ENCODE measurements around the gene TRPV4.
A peak's percentile ranks its signal among the peaks of the same experiment; 100 is the strongest.

The TRPV4 gene

DNA sequence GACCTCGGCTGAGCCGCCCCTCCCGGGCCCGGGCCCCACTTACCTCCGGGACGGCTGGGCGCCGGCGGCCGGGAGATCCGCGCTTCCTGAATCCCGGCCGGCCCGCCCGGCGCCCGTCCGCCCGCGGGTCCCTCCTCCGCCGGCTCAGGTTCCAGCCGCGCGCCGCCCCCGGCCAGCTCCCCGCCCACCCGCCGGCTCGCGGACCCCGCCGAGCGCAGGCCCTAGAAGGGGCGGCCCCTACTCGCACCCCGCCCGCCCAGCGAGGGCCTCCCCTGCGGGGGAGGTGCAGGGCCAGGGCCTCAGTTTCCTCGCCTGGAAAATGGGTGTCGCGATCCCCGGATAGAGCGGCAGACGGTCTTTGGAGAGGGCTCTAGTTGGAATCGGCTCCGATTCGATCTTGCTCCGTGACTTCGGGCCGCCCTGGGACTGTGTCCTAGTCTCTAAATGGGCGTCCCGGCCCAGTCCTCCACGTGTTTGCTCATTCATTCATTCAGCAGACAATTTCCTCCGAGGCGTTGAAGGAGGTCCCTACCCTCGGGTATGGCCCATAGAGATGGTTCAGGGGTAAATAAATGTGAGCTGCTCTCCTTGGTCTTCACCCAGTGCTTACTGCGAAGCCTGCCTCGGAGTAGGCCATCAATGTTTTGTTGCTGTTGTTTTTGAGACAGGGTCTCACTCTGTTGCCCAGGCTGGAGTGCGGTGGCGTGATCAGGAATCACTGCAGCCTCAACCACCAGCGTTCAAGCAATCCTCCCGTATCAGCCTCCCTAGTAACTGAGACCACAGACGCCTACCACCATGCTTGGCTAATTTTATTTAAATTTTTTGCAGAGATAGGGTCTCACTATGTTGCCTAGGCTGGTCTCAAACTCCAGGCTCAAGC is at the start of gene TRPV4:
Gene TRPV4, minus strand, starts transcription at position 92 of the 883 bp plus-strand sequence. CDS start 18,602 bp downstream, outside the sequence.
- no peak for DNase-seq (ENCODE audit: low read depth)
- H3K4me3 ChIP-seq (ENCODE audit: low read depth, low read length) = peak within 1 kb of the TSS; percentile 58

DNA sequence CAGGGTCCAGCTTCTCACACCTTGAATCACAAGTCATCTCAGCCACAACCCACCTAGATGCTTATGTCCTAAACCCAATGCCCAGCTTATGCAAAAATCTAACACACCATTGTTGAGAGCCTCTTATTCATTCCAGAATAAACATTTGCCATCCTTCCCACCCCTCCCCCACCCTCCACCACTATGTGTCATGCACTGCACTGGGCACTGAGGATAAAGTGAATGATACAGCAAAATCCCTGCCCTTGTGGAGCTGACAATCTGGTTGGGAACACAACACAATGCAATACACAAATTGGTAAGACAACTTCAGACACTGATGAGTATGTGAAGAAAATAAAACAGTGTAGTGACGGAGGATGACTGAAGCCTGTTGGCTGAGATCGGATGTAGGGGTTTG is 48.6 kb upstream of the TRPV4 start:
- no peak overlapping the region for H3K4me3 ChIP-seq (ENCODE audit: low read depth, low read length)
- DNase-seq (ENCODE audit: low read depth) = no peak

DNA sequence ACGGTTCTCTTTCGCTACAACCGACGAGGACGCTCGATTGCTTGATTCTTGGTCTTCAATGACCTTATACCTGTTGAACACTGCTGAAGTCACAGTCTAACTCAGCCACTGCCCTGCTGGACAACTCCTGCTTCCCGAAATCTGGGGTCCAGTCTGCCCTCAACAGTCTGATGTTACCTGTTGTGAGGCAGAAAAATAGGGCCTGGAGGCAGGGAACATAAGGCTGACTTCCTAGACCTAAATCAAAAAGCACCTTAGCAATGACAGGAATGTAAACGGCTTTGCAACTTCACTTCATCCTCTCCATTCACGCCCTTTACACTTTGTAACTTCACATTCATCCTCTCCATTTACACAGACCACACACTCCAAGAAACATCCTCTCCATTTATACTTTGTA is 47.7 kb upstream of the TRPV4 start:
- no peak for DNase-seq (ENCODE audit: low read depth)
- peak overlapping the region; percentile 60 for H3K4me3 ChIP-seq (ENCODE audit: low read depth, low read length)

DNA sequence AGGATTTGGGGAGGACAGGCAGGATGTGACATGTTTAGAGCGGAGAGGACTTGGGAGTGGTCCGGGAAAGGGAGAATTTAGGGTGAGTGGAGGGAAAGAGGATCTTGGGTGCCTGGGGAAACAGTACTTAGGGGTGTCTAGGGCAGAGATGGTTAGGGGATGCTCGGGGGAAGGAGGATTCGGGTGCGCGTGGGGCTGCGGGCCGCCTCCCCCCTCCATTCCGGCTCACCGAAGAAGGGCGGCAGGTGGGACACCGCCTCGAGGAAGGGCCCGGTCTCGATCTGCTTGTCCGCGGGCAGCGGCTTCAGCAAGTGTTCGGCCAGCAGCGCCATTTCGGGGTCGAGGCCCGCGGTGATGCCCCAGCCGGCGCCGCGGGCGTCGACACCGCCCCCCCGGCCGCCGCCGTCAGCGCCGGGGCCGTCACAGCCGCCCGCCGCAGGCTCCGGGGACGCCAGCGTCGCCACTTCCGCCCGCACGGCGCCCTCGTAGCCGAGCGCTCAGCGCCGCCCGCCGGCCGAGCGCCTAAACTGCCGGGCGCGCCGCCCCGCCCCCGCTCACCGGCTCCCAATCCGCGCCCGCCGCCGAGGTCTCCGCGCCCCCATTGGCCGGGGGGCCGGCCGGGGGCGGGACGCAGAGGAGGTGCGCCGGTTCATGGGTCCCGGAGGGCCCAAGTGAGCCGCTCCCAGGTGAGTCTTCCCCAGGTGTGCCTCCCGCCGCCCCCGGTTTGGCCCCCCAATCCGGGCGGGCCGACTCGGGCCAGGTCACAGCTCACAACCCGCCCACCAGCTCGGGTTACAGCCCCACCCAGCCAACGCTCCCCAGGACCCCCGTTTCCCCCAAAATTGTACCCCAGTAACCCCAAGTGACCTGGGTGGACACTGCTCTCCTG is 47.1 kb upstream of the TRPV4 start, which contains the start of gene GLTP:
Gene GLTP, minus strand, starts transcription at position 499 of the 889 bp plus-strand sequence. Its CDS starts 167 bp downstream, at position 332.
- no peak for DNase-seq (ENCODE audit: low read depth)
- peak within 1 kb of the TSS; percentile 60 for H3K4me3 ChIP-seq (ENCODE audit: low read depth, low read length)

DNA sequence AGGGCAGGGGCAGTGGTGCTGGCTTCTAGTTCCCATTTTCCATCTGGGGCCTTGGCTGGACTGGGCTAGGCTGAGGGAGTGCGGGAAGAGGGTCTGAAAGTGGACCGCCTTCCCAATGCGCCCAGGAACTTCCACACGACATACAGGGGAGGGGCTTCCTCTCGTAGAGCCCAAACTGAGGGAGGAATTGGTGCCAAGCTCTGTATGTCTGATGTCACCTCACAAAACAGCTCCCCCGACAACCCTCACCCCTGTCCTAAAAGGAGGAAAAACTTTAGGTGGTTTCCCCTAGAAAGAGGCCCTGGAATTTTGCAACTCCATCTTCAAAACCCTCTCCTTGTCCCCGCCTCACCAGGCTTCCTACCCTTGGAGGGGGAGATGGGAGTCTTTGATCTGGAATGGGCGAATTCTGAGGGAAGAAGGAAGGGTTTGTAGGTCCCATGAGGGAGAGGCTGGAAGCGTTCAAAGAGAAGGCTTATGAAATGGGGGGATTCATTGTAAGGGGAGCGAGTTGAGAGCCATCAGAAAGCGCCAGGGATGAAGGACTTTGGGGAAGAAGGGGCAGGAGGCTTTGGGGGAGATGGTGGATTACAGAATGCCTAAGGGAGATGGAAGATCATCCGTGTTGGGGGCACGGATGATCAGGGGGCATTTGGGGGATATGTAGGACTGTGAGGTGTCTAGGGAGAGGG is 46.3 kb upstream of the TRPV4 start:
- DNase-seq (ENCODE audit: low read depth) = no peak

DNA sequence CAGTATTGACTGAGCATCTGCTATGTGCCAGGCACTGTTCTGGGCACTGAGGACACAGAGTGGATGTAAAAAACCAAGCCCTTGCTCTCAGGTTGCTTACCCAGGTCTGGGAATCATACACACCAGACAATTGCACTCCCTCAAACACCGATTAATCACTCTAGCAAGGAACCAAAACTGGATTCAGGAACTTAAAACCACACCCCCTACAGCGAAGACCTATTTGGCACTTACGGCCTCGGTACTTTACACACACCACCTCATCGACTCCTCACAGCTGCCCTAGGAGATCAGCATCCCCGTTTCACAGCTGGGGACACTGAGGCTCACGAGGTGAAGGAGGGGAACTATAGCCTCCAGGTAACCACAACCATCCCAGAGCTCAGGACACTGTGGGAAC is 45.6 kb upstream of the TRPV4 start:
- peak overlapping the region; percentile 60 for H3K4me3 ChIP-seq (ENCODE audit: low read depth, low read length)
- DNase-seq (ENCODE audit: low read depth) = no peak

More for the DNA sequence above, 46.3 kb upstream of the TRPV4 start:
- peak overlapping the region; percentile 60 for H3K4me3 ChIP-seq (ENCODE audit: low read depth, low read length)

DNA sequence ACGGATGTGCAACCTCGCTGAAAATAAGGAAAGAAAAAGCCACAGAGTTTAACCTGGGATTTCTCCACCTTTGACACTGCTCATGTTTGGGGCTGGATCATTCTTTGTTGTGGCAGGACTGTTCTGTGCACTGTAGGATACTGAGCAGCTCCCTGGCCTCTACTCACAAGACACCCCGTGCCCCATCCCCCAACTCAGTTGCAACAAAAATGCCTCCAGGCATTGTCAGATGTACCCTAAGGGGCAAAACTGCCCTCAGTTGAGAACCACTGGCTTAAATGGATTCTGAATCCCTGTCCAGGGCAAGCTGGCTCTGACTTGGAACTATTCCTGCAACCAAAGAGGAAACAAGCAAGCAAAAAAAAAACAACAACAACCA is 45.0 kb upstream of the TRPV4 start:
- no peak for DNase-seq (ENCODE audit: low read depth)
- H3K4me3 ChIP-seq (ENCODE audit: low read depth, low read length) = no peak overlapping the region

DNA sequence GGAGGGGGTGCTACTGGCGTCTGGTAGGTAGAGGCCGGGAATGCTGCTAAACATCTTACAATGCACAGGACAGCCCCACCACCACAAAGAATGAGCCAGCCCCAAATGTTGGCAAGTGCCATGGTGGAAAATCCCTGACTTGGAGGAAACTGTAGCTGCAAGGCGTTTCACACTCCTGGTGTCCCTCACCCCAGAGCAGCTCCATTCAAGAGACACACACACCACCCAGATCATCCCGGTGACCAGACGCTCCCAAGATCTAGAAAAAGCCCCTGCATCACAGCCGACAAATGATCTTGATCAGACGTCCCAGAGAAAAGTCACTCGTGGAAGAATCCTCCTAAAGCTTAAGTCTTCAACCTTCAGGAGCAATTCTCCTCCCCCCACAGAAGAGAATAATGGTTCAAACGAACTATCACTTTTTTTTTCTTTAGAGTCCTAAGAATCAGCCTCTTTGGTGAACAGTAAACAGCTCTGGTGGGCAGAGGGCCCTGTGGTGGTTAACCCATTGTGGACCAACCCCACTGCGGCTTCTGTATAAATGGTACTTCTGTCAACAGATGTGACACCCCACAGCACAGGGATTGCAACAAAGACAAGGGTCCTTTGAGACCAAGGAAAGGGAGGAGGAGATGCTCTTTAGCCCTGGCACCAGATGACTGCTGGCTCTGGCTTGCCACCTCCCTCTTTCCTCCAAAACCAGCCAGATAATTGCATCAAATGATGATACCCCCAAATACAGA is 44.5 kb upstream of the TRPV4 start:
- no peak for DNase-seq (ENCODE audit: low read depth)
- H3K4me3 ChIP-seq (ENCODE audit: low read depth, low read length) = no peak overlapping the region

DNA sequence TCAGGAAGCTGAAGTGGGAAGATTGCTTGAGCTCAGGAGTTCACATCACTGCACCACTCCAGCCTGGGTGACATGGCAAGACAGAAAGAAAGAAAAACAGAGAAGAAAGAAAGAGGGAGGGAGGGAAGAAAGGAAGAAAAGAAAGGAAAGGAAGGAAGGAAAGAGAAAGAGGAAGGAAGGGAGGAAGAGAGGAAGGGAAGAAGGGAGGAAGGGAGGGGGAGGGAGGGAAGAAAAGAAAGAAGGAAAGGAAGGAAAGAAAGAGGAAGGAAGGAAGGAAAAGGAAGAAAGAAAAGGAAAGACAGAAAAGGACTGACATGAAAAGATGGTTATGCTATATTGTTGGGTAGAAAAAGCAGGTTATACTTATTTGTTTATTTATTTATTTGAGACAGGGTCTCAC is 43.2 kb upstream of the TRPV4 start:
- DNase-seq (ENCODE audit: low read depth) = no peak

DNA sequence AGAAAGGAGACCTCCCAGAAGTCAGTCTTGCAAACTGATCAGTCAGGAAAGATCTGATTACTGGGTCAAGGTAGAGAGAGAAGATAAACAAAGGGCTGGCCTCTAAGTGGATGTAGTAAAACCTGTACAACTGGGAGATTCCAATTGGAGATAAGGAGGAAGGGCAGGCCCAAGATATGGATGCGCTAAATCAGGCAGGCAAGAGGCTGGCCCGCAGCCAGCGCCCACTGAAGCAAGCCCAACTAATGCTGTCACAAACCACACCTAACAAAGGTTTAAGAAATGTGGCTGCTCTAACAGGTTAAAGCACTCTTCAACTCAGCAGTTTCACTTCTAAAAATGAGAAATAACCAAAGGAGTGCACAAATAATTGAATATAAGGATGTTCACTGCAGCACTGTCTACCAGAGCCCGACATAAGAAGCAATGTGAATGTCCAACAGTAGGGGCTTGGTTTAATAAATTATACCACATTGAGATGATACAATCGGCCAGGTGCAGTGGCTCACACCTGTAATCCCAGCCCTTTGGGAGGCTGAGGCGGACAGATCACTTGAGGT is 42.5 kb upstream of the TRPV4 start:
- no peak for DNase-seq (ENCODE audit: low read depth)
- no peak overlapping the region for H3K4me3 ChIP-seq (ENCODE audit: low read depth, low read length)

More for the DNA sequence above, 43.2 kb upstream of the TRPV4 start:
- no peak overlapping the region for H3K4me3 ChIP-seq (ENCODE audit: low read depth, low read length)

DNA sequence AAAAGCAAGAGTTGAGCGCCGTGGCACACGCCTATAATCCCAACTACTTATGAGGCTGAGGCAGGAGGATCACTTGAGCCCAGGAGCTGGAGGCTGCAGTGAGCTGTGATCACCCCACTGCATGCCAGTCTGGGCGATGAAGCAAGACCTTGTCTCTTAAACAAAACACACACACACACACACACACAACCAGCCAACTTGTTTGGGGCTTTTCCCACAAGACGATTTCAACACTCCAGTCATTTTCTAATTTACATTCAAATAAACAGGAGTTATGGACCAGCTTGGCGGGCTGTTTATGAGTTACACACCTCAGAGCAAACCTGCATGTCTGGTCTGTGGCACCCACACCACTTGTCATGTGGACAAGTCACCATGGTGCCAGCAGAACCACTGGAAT is 40.5 kb upstream of the TRPV4 start:
- DNase-seq (ENCODE audit: low read depth) = no peak

DNA sequence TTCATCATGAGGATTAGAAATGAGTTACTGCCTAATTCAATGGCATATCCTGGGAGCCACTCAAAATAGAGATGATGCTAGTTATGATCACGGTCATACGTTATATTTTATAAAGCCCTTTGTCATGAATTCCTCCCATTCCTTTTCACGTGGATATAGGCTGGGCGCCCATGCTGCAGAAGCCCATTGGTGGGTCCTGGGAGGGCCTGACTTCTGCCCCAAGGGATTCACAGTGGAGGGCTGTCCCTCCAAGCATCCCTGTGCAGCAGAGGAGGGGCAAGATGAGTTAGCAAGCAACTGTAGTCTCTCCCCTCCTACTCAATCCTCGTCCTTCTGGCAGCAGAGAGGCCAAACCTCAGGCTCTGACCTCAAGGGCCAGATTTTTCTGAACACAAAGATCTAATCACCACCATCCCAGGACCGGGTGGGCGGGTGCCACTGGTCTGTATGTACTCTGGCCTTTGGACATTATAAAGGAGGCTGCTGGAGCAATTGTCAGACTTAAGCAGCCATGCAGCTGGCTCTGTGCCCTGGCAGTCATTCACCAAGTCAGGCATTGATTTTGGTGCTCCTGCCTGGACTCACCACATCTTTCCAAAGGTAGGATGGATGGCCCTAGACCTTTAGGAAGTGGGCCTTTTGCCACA is 38.6 kb upstream of the TRPV4 start:
- no peak overlapping the region for H3K4me3 ChIP-seq (ENCODE audit: low read depth, low read length)
- no peak for DNase-seq (ENCODE audit: low read depth)

More for the DNA sequence above, 40.5 kb upstream of the TRPV4 start:
- no peak overlapping the region for H3K4me3 ChIP-seq (ENCODE audit: low read depth, low read length)

DNA sequence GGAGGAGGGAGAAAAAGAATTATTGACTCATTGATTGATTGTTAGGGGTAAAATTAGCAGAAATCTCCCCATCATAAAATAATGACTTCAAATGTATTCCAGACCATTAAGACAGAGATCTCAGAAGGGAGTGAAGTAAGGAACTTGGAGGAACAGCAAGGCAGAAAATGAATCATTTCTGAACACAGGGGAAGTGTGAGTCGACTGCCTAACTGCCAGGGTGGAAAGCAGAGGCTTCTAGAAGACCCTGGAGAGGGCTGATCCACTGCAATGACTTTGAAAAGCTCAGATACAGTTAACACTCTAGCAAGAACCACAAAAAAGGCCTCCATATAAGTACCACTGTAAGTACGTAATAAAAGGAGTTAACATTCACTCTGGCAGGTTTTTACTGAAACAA is 37.5 kb upstream of the TRPV4 start:
- DNase-seq (ENCODE audit: low read depth) = no peak
- no peak overlapping the region for H3K4me3 ChIP-seq (ENCODE audit: low read depth, low read length)

DNA sequence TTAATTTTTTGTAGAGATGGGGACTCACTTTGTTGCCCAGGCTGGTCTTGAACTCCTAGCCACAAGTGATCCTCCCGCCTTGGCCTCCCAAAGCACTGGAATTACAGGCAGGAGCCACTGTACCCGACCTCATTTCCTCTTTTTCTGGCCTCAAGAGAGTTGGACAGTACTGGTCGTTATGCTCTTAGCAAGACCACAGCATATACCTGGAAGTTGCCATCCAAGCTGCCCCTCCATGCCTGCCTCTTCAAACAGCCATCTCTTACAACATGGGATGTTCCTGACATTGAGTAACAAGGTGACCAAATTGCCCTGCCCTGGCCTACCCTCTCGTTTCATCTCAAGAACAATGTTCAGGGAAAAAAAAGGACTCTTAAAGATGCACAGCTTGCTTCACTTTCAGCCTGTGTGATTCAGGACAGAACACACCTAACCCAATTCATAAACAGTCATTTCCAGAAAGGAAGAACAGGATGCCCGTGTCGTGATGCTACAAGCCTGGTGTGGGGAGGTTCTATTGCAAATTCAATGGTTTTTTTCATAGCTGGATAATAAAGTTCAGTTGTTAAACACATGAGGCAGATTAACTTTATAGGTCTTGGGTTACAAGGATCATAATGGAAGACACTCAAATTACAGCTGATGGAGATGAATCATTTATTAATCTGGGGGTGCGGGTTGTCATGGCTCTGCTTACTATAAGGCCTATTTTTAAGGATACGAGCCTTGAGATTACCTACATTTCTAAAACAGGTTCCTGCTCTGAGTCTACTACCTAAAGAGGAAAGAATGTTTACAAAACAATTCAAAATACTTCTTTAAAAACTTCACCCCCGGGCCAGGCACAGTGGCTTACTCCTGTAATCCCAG is 35.2 kb upstream of the TRPV4 start:
- no peak overlapping the region for H3K4me3 ChIP-seq (ENCODE audit: low read depth, low read length)
- no peak for DNase-seq (ENCODE audit: low read depth)

DNA sequence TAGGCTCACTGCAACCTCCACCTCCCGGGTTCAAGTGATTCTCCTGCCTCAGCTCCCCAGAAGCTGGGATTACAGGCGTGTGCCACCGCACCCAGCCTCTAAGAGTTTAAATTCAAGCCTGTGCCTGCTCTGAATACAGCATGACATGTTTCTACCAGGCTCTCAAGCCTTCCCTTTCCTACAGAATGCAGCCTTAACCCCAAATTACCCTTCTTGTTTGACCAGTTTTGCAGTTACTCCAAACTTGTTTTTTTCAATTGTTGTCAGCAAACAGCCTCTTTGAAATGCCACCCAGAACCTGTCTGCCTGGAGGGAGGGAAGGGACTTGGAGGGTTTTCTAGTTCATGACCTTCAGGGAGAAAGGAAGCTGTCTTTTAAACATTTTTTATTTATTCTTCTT is 31.7 kb upstream of the TRPV4 start:
- H3K4me3 ChIP-seq (ENCODE audit: low read depth, low read length) = no peak overlapping the region
- no peak for DNase-seq (ENCODE audit: low read depth)

DNA sequence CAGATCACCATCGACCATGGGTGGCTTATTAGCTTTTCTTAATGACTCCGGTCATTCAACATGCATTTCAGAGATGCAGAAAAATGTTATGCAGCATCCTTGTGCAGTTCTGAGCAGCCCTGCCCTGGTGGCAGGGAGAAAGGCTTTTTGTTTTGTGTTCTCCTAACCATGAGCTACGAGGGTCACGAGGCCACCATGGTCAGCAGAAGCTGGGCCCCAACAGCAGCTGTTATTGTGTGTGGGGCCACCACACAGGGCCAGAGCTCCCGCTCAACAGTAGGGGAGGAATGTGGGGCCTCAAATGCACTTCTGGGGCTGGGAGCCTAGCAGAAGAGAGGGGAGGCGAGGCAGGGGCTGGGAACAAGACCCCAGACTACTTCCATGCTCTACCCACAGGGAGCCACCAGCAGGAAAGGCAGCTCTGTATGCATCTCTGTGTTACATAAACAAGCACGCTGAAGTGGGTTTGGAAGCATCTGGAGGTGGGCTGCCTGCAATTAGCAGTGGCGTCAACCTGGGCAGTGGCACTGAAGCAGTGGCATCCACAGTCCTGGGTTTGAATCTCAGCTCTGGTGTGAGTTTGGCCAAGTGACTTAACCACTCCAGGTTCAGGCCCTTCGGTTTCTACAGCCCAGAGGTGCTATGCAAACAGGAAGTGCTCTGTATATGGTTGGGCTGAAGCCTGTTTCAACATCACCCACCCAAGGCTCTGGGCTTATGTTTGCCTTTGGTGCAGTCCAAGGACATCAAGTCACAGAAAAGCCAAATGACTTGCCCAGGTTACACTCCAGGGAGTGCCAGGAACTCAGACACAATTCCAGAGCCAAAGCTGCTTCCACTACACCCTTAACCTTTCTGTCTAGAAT is 30.9 kb upstream of the TRPV4 start:
- H3K4me3 ChIP-seq (ENCODE audit: low read depth, low read length) = no peak overlapping the region
- no peak for DNase-seq (ENCODE audit: low read depth)

Measured in skeletal muscle cell (primary cell).